ENCODE measurements around the gene SH3RF3.

SH3RF3 gene

DNA sequence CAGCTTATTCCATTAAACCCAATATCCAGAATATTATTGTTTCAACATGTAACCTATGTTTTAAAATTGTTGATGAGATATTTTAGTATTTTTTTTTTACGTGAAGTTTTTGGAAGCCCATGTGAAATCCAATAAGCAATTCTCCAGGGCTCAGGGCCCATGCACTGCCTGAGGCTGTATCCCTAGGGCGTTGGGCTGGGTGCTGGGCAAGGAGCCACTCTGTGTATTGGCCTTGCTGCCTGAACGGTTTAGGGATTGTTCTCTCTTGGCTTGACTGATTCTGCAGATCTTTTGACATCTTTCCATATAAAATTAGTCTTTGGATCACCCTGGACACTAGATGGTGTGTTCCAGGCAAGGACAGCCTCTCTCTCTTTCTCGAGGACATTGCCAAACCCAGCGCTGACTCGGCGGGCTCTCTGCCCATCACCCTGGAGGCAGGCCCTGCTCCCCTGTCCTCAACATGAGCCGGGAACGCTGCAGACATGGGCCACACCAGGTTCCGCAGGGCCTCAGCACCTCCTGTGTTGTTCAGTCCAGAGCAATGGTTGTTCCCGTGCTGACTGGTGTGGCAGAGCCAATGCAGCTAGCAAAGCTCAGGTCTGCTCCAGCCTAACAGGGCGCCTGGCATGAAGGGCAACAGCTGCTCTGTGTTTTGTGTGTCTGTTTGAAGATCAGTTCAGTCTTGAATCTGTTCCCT lies 321.7 kb downstream of the SH3RF3 start:
- no peak overlapping the region for H3K4me3 ChIP-seq (ENCODE audit: low read depth, low read length)
- DNase-seq (ENCODE audit: low read depth): no peak

DNA sequence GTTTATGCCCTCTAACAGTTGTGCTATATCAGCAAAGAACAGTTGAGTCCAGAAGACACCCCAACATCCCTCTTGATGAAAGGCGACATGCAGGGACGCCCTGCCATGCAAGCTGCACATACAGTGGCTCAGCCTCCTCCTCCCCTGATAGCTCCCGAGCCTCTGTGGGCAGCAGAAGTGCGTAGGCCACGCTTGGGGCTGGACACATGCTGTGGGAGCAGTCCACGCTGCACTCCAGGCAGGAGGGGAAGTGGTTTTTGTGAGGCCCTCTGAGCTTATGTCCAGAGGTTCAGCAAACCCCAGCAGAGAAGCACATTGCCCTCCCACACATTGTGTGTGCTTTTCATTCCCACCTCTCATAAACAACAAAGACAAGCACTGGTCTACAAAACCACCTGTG lies 322.7 kb downstream of the SH3RF3 start:
- DNase-seq (ENCODE audit: low read depth): peak; percentile 89
- no peak overlapping the region for H3K4me3 ChIP-seq (ENCODE audit: low read depth, low read length)
- TF ChIP-seq, protein P1, sequence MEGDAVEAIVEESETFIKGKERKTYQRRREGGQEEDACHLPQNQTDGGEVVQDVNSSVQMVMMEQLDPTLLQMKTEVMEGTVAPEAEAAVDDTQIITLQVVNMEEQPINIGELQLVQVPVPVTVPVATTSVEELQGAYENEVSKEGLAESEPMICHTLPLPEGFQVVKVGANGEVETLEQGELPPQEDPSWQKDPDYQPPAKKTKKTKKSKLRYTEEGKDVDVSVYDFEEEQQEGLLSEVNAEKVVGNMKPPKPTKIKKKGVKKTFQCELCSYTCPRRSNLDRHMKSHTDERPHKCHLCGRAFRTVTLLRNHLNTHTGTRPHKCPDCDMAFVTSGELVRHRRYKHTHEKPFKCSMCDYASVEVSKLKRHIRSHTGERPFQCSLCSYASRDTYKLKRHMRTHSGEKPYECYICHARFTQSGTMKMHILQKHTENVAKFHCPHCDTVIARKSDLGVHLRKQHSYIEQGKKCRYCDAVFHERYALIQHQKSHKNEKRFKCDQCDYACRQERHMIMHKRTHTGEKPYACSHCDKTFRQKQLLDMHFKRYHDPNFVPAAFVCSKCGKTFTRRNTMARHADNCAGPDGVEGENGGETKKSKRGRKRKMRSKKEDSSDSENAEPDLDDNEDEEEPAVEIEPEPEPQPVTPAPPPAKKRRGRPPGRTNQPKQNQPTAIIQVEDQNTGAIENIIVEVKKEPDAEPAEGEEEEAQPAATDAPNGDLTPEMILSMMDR (IDR thresholded peaks at IDR 0.05; ENCODE audit: low read depth, low read length): no peak
- TF ChIP-seq, protein P2, sequence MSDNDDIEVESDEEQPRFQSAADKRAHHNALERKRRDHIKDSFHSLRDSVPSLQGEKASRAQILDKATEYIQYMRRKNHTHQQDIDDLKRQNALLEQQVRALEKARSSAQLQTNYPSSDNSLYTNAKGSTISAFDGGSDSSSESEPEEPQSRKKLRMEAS (IDR thresholded peaks at IDR 0.05; ENCODE audit: low read depth, low read length): peak; percentile 82
- TF ChIP-seq POLR2A (IDR thresholded peaks at IDR 0.05; ENCODE audit: extremely low read depth, insufficient read length): no peak
- peak; percentile 60 for TF ChIP-seq MYC (IDR thresholded peaks at IDR 0.05; ENCODE audit: low read depth, low read length)

More for the DNA sequence above, 321.7 kb downstream of the SH3RF3 start:
- TF ChIP-seq POLR2A (IDR thresholded peaks at IDR 0.05; ENCODE audit: extremely low read depth, insufficient read length) (no peak), MYC (IDR thresholded peaks at IDR 0.05; ENCODE audit: low read depth, low read length) (no peak)
- TF ChIP-seq, protein P1 (IDR thresholded peaks at IDR 0.05; ENCODE audit: low read depth, low read length): no peak
- TF ChIP-seq, protein P2 (IDR thresholded peaks at IDR 0.05; ENCODE audit: low read depth, low read length): no peak

DNA sequence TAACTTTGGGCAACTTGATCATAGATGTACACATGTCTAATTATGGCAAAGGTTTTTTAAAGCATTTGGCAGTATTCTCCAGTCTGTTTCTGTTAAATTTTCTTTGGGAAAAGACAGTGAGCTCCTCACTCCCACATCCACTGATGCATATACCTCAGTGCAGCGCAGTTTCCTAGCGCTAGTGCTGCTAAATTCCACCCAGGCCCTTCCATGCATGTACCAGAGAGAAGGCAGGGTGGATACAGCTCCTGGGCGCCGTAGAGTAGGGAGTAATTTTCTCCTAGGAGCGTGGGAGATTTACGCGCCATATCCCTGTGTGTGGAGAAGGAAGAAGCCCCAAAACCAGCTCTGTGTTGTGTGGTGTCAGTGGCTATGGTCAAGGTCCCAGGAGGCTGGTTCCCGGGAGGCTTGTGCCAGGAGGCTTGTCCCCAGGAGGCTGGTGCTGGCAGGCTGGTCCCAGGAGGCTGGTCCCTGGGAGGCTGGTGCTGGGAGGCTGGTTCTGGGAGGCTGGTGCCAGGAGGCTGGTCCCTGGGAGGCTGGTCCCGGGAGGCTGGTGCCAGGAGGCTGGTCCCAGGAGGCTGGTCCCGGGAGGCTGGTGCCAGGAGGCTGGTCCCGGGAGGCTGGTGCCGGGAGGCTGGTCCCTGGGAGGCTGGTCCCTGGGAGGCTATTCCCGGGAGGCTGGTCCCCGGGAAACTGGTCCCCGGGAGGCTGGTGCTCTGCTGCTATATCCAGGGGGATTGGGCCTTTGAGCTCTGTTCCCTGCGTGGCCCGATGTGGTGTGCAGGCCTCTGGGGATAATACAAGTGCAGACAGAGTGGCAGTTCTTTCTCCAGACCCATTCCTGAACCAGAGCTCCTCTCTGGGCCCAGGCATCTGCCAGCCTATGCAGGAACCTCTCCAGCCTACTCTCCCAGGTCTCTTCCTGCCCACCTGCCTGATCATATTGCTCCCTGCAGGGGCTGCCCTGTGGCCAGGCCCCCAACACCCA lies 323.6 kb downstream of the SH3RF3 start:
- H3K4me3 ChIP-seq (ENCODE audit: low read depth, low read length): no peak overlapping the region
- TF ChIP-seq, protein P2 (IDR thresholded peaks at IDR 0.05; ENCODE audit: low read depth, low read length): no peak
- TF ChIP-seq MYC (IDR thresholded peaks at IDR 0.05; ENCODE audit: low read depth, low read length) (no peak), POLR2A (IDR thresholded peaks at IDR 0.05; ENCODE audit: extremely low read depth, insufficient read length) (no peak)
- TF ChIP-seq, protein P1 (IDR thresholded peaks at IDR 0.05; ENCODE audit: low read depth, low read length): no peak

DNA sequence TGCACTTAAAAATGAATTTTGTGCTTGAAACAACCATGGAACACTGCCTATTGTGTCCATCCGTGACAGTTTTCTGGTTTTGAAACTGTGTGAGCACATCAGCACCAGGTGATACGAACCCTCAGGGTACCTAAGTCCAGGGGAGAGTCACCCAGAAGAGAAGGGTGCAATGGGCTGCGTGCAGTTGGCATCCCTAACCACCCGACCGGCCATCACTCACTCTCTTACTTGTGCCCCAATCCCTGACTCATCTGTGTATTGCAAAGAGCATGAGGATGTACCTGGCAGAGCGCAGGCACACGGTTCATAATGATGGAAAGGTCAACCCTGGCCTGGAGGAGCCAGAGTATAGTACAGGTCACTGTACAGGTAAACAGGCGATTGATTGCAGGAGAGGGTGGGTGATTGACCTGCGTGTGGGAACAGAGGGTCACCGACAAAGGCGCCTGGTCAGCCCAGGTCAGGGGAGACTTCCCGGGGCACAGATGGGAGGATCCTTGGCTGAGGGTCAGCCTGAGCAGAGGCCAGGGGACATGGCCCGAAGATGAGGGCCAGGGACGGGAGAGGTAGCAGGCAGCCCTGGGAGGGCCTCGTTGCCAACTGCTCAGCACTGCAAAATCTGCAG lies 324.5 kb downstream of the SH3RF3 start:
- no peak overlapping the region for H3K4me3 ChIP-seq (ENCODE audit: low read depth, low read length)
- DNase-seq (ENCODE audit: low read depth): no peak
- TF ChIP-seq MYC (IDR thresholded peaks at IDR 0.05; ENCODE audit: low read depth, low read length) (no peak), POLR2A (IDR thresholded peaks at IDR 0.05; ENCODE audit: extremely low read depth, insufficient read length) (no peak)
- TF ChIP-seq, protein P2 (IDR thresholded peaks at IDR 0.05; ENCODE audit: low read depth, low read length): no peak
- TF ChIP-seq, protein P1 (IDR thresholded peaks at IDR 0.05; ENCODE audit: low read depth, low read length): no peak

More for the DNA sequence above, 323.6 kb downstream of the SH3RF3 start:
- DNase-seq (ENCODE audit: low read depth): peak; percentile 53

DNA sequence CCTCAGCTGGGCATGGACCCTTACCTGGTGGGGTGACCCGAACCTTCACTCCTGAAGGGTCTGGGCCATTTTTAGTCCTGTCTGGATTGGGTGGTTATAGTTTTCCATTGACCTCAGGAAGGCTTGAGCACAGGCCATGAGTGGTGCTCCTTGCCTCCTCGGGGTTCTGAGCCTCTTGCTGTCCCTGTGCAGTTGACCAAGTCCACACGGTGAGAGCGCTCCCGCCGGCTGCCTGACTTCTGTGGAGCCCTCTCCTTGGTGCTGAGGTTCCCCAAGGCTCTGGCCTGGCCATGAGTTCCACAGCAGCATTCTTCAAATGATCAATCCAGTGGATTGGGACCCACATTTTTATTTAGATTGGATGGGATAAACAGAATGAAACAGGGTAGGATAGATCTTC lies 325.3 kb downstream of the SH3RF3 start:
- TF ChIP-seq, protein P1 (IDR thresholded peaks at IDR 0.05; ENCODE audit: low read depth, low read length): no peak
- TF ChIP-seq MYC (IDR thresholded peaks at IDR 0.05; ENCODE audit: low read depth, low read length) (no peak), POLR2A (IDR thresholded peaks at IDR 0.05; ENCODE audit: extremely low read depth, insufficient read length) (no peak)
- TF ChIP-seq, protein P2 (IDR thresholded peaks at IDR 0.05; ENCODE audit: low read depth, low read length): no peak
- DNase-seq (ENCODE audit: low read depth): no peak
- no peak overlapping the region for H3K4me3 ChIP-seq (ENCODE audit: low read depth, low read length)

All from NB4 (cell line).